ENCODE results near the gene CRIP2. TPM values are rescaled to one million over a fixed set of nuclear protein-coding genes. Genes with fewer than 3 reads are reported as not detected.

The CRIP2 gene
- total RNA-seq, 1 donor from 2014 or later = 88.0 TPM

DNA sequence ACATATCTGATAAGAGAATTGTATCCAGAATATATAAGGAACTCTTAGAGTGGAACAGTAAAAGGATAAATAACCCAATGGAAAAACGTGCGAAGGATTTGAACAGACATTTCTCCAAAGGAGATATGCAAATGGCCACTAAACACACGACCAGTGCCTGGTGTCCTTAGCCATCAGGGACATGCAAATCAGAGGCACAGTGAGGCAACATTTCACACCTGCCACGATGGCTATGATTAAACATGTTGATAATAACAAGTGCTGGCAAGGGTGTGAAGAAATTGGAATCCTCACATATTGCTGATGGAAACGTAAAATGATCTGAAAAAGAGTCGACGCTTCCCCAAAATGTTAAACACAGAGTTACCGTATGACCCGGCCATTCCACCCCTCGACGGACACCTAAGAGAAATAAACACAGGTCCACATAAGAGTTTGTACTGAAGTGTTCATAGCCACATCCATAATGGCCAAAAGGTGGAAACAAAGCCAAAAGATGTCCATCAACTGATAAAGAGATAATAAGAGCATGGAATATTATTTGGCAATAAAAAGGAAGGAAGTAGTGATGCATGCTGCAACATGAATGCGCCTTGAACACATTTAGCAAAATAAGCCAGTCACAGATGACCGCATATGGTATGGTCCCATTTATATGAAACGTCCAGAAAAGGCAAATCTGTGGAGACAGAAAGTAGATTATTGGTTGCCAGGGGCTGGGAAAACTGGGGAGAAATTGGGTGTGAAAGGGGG lies 45.5 kb downstream of the CRIP2 start:
- FAIRE-seq (no peak), DNase-seq (ENCODE audit: low spot score in 2 of 2) (no peak)

DNA sequence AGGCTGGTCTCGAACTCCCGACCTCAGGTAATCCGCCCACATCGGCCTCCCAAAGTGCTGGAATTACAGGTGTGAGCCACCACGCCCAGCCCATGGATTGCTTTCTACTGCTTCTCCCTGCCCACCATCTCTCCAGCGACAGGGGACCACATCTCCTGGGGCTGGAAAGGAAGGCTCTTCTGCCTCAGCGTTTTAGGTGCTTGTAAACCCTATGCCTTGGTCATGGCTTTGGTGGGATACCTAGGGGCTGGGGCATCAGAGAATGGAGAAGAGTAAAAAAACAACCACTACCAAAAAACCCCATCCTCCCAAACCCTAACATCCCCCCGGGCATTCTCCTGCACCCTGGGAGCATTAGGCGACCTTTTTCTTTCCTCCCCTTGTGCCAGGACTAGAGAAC lies 50.7 kb downstream of the CRIP2 start:
- FAIRE-seq (no peak), DNase-seq (ENCODE audit: low spot score in 2 of 2) (no peak)

DNA sequence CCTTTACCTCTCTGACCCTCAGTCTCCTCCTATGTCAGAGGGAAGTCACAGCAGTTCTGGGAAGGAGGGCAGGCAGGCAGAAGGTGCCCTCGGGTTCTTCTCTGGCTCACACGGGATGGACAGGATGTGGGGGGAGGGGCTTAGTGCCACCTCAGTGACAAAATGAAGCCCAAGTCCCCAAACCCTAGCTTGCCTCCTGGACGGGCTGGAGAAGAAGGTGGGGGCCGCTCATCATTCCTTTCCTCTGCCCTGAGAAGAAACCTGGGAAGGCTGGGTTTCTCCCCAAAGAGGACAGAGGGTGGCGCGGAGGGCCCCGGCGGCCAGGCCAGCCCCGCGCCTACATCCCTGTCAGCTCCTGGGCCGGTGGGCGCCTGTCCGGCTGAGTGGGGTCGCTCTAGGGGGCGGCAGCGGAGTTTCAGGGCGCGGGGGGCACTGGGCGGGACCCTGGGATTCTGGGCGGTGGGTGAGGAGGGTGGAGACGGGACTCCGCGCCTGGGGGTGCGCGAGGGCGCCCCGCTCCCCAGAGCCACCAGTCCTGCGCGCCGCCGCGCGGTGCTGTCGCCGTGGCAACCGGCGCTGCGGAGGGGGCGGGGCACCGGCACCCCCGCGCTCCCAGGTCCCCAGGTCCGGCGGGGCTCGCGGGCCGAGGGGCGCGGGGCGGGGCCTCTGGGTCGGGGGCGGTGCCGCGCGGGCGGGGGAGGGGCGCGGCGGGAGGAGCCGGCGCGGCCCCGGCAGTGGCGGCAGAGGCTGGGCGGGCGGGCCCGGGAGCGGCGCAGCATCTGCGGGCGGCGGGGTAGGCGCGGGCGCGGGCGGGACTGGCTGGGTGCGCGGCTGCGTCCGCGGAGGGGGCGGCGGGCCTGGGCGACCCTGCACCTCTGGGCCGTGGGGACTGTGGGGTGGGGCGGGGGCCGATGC lies 51.5 kb downstream of the CRIP2 start, which contains the start of gene TMEM121:
Gene TMEM121, plus strand, starts transcription at position 723 of the 915 bp plus-strand sequence. CDS start 2,252 bp downstream, outside the sequence.
- peak; percentile 85 to 86 for DNase-seq (ENCODE audit: low spot score in 2 of 2)
- FAIRE-seq = no peak

- no peak for FAIRE-seq
- DNase-seq (ENCODE audit: low spot score in 2 of 2) = peak in 1 of 2 donors; percentile 64
Observed at GRCh38 chr14:105526776-105527380, 52.3 kb downstream of the CRIP2 start.

GRCh38 chr14:105527381-105527825 lies 52.8 kb downstream of the CRIP2 start:
- DNase-seq (ENCODE audit: low spot score in 2 of 2) (no peak), FAIRE-seq (no peak)

DNA sequence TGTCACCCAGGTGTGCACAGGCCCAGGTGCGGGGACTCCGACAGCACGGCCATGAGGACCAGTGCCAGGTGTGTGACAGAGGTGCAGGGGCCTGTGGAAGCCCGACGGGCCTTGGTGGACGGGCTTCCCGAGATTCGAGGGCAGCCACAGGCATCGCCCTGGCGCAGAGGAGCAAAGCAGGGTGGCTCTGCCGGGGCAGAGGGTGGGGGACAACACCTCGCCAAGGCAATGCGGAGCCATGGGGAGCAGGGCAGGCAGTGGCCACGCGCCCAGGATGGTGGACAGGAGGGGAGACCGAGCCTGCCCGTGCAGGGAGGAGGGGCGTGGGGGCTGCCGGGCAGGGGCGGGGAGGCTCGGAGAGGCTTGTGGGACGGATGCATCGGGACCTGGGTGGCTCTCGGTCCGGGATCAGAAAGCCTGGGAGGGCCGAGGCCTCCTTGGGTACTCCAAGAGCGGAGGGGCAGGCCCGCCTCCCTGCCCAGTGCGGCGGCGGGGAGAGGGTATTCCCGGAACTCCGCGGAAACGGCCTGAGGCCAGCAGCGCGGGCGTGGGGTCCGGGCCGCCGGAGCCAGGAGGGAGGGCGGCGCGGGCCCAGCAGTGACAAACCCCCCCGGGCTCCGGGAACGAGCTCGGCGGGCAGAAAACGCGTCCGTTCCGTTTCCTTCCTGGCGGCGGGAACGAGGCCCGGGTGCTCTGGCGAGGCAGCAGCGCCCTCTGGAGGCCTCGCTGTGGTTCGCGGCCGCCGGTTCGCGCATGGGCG lies 53.4 kb downstream of the CRIP2 start:
- FAIRE-seq (no peak), DNase-seq (ENCODE audit: low spot score in 2 of 2) (peak; percentile 95 to 97)

- FAIRE-seq = no peak
- peak in 1 of 2 donors; percentile 63 for DNase-seq (ENCODE audit: low spot score in 2 of 2)
Observed at GRCh38 chr14:105528586-105529318, 54.1 kb downstream of the CRIP2 start.

DNA sequence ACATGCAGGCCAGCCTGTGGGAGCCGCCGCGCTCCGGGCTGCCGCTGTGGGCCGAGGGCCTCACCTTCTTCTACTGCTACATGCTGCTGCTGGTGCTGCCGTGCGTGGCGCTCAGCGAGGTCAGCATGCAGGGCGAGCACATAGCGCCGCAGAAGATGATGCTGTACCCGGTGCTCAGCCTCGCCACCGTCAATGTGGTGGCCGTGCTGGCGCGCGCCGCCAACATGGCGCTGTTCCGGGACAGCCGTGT lies 54.6 kb downstream of the CRIP2 start:
- FAIRE-seq (no peak), DNase-seq (ENCODE audit: low spot score in 2 of 2) (no peak)

Other genes starting within 250 kb of the CRIP2 start
- 52.2 TPM for gene BTBD6, start 226.3 kb upstream of the CRIP2 start, total RNA-seq
- gene BRF1, start 173.8 kb upstream of the CRIP2 start, total RNA-seq = 60.7 TPM
- gene PACS2, start 160.1 kb upstream of the CRIP2 start, total RNA-seq = 73.0 TPM
- gene TEX22, start 76.3 kb upstream of the CRIP2 start, total RNA-seq = 0.41 TPM
- gene MTA1, start 55.0 kb upstream of the CRIP2 start, total RNA-seq = 42.0 TPM
- gene CRIP1, start 12.1 kb downstream of the CRIP2 start, total RNA-seq = not detected
- gene TEDC1, start 16.4 kb downstream of the CRIP2 start, total RNA-seq = 5.7 TPM
- 24.5 TPM for gene TMEM121, start 51.8 kb downstream of the CRIP2 start, total RNA-seq

All from frontal cortex (tissue), 4 donors.